Gastroesophageal sphincter (tissue), 3 donors: Measurements from ENCODE around the gene IFI30.

Source experiments
- EP300 ChIP-seq: sonication (generic); formaldehyde crosslinking; IDR thresholded peaks from one replicate; pipeline ENCODE4 v1.6.1; 2017; ENCODE audit warnings: antibody characterized with exemption, mild to moderate bottlenecking
- POLR2A ChIP-seq, 2 donors: fragments of 450-650 bp; IDR thresholded peaks; one replicate each; pipeline ENCODE4 v1.6.1; 2017; ENCODE audit warnings: antibody characterized with exemption in 2 of 2, mild to moderate bottlenecking in 2 of 2, moderate library complexity in 1 of 2
- POLR2AphosphoS5 ChIP-seq: sonication (generic); formaldehyde crosslinking; IDR thresholded peaks from one replicate; pipeline ENCODE4 v1.6.1; 2017; ENCODE audit warnings: antibody characterized with exemption
- TF ChIP-seq, protein P1 (sequence below), 4 experiments: fragments of 200-600 bp in 2 of 4; fragments of 450-650 bp in 2 of 4; sonication (generic) in 1 of 4; IDR thresholded peaks; one replicate each; pipeline ENCODE4 v1.5.1; 2017 to 2019; ENCODE audit warnings: antibody characterized with exemption in 4 of 4, mild to moderate bottlenecking in 2 of 4, moderate library complexity in 2 of 4

DNA sequence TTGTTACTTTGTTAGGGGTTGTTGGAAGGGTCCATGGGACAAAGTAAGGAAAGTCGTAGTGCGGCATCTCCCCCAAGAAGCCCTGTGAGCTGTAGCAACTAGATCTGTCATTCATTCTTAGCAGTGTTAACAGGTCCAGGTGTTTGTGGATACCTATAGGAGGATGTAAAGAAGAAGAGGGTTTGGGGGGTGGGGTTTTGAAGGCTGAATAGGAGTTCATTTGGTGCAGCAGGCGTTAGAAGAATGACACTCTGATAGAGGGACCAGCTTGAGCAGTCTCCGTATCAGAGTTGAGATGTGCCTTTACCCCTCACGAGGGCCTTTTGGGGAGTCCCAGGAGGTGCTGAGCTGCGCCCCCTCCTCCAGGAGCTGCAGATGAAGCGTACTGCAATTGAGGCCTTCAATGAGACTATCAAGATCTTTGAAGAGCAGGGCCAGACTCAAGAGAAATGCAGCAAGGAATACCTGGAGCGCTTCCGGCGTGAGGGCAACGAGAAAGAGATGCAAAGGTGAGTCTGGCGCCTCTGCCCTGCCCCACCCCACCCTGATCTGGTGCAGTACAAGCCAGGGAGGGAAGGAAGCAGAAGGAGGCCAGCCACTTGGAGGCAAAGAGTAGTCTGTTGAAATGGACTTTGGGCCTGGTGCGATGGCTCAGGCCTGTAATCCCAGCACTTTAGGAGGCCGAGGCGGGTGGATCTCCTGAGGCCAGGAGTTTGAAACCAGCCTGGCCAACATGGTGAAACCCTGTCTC lies 7.6 kb upstream of the IFI30 start:
- no peak for TF ChIP-seq EP300
- TF ChIP-seq, protein P1, sequence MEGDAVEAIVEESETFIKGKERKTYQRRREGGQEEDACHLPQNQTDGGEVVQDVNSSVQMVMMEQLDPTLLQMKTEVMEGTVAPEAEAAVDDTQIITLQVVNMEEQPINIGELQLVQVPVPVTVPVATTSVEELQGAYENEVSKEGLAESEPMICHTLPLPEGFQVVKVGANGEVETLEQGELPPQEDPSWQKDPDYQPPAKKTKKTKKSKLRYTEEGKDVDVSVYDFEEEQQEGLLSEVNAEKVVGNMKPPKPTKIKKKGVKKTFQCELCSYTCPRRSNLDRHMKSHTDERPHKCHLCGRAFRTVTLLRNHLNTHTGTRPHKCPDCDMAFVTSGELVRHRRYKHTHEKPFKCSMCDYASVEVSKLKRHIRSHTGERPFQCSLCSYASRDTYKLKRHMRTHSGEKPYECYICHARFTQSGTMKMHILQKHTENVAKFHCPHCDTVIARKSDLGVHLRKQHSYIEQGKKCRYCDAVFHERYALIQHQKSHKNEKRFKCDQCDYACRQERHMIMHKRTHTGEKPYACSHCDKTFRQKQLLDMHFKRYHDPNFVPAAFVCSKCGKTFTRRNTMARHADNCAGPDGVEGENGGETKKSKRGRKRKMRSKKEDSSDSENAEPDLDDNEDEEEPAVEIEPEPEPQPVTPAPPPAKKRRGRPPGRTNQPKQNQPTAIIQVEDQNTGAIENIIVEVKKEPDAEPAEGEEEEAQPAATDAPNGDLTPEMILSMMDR (IDR thresholded peaks at IDR 0.05), result no peak
- TF ChIP-seq POLR2AphosphoS5, result no peak
- no peak for TF ChIP-seq POLR2A (IDR thresholded peaks at IDR 0.05)
